CD14-positive monocyte (primary cell): Measurements from ENCODE around the gene MSMB. TPM values are rescaled to one million over a fixed set of nuclear protein-coding genes. Genes with fewer than 3 reads are reported as not detected.

ENCODE experiments used
- DNase-seq, 3 donors: peaks; one replicate each; pipeline ENCODE4 v3.0.0-alpha.2; 2011 to 2022
- H2AFZ ChIP-seq: 2 replicates; pipeline ENCODE4 v1.6.0; 2012; ENCODE audit warnings: mild to moderate bottlenecking, low read depth, low read length, inconsistent platforms; ENCODE audit not compliant: insufficient read depth, poor library complexity, severe bottlenecking
- H3K27ac ChIP-seq, 2 donors: 1 replicate in 1 of 2; 2 replicates in 1 of 2; pipeline ENCODE4 v1.5.1; 2012 to 2013; ENCODE audit warnings: low read length in 2 of 2, control low read depth in 1 of 2, inconsistent platforms in 1 of 2, low read depth in 1 of 2, mild to moderate bottlenecking in 1 of 2
- H3K27me3 ChIP-seq, 2 donors: one replicate each; pipeline versions ENCODE4 v1.6.0 to v1.6.1; 2011 to 2013; ENCODE audit warnings: low read length in 2 of 2; ENCODE audit not compliant: control insufficient read depth in 2 of 2, insufficient read depth in 2 of 2
- H3K36me3 ChIP-seq, 2 donors: replicated peaks in 1 of 2; 1 replicate in 1 of 2; 2 replicates in 1 of 2; pipeline versions ENCODE4 v1.5.1 to v1.6.1; 2012 to 2013; ENCODE audit warnings: low read length in 2 of 2, control low read depth in 1 of 2, inconsistent platforms in 1 of 2, mild to moderate bottlenecking in 1 of 2; ENCODE audit not compliant: insufficient read depth in 2 of 2, control insufficient read depth in 1 of 2
- H3K4me1 ChIP-seq, 2 donors: 1 replicate in 1 of 2; 2 replicates in 1 of 2; pipeline versions ENCODE4 v1.5.1 to v1.6.1; 2012 to 2013; ENCODE audit warnings: low read length in 2 of 2, control low read depth in 1 of 2, inconsistent platforms in 1 of 2, mild to moderate bottlenecking in 1 of 2, moderate library complexity in 1 of 2; ENCODE audit not compliant: insufficient read depth in 2 of 2, control insufficient read depth in 1 of 2
- H3K4me2 ChIP-seq: replicated peaks from 2 replicates; pipeline ENCODE3; 2012; ENCODE audit warnings: low read length, moderate library complexity, mild to moderate bottlenecking; ENCODE audit not compliant: poor library complexity, severe bottlenecking; ENCODE audit errors: extremely low read depth
- H3K4me3 ChIP-seq, 3 experiments: fragments of 200-600 bp in 1 of 3; sonication (generic) in 1 of 3; replicated peaks in 1 of 3; 1 replicate in 2 of 3; 2 replicates in 1 of 3; pipeline ENCODE4 v1.5.1; 2011 to 2013; ENCODE audit warnings: low read length in 3 of 3, mild to moderate bottlenecking in 3 of 3, control low read depth in 2 of 3, low read depth in 2 of 3, inconsistent platforms in 1 of 3, moderate library complexity in 1 of 3
- H3K79me2 ChIP-seq: 2 replicates; pipeline ENCODE4 v1.6.0; 2012; ENCODE audit warnings: mild to moderate bottlenecking, control low read depth, inconsistent platforms, low read length, moderate library complexity; ENCODE audit not compliant: insufficient read depth
- H3K9ac ChIP-seq: 2 replicates; pipeline ENCODE4 v1.6.0; 2017; ENCODE audit warnings: low read length, mild to moderate bottlenecking; ENCODE audit not compliant: insufficient read depth, poor library complexity, severe bottlenecking
- H3K9me3 ChIP-seq, 2 donors: replicated peaks in 1 of 2; 1 replicate in 1 of 2; 2 replicates in 1 of 2; pipeline versions ENCODE4 v1.5.1 to v1.6.1; 2012 to 2013; ENCODE audit warnings: low read length in 2 of 2, control low read depth in 1 of 2; ENCODE audit not compliant: control insufficient read depth in 1 of 2, insufficient read depth in 1 of 2
- H4K20me1 ChIP-seq: 2 replicates; pipeline ENCODE4 v1.6.0; 2012; ENCODE audit warnings: mild to moderate bottlenecking, low read length, control low read depth, moderate library complexity; ENCODE audit not compliant: insufficient read depth
- H3K27ac Mint-ChIP-seq, 7 donors: one replicate each; pipeline ENCODE4 v1.8.0; 2020; ENCODE audit warnings: mild to moderate bottlenecking in 7 of 7, mixed read lengths in 7 of 7, moderate library complexity in 6 of 7, inconsistent platforms in 2 of 7
- H3K27me3 Mint-ChIP-seq, 3 donors: one replicate each; pipeline ENCODE4 v1.8.0; 2021 to 2022; ENCODE audit warnings: low read depth in 3 of 3, mild to moderate bottlenecking in 3 of 3, mixed read lengths in 3 of 3, moderate library complexity in 3 of 3, inconsistent platforms in 1 of 3
- H3K36me3 Mint-ChIP-seq, 2 donors: one replicate each; pipeline ENCODE4 v1.8.0; 2020; ENCODE audit warnings: mixed read lengths in 2 of 2, inconsistent platforms in 1 of 2, mild to moderate bottlenecking in 1 of 2
- H3K4me1 Mint-ChIP-seq: one replicate; pipeline ENCODE4 v1.8.0; 2020; ENCODE audit warnings: mild to moderate bottlenecking, mixed read lengths
- H3K4me3 Mint-ChIP-seq, 2 donors: one replicate each; pipeline ENCODE4 v1.8.0; 2020; ENCODE audit warnings: mild to moderate bottlenecking in 2 of 2, mixed read lengths in 2 of 2, moderate library complexity in 1 of 2
- H3K9me3 Mint-ChIP-seq, 7 donors: one replicate each; pipeline ENCODE4 v1.8.0; 2020 to 2022; ENCODE audit warnings: mixed read lengths in 7 of 7, mild to moderate bottlenecking in 6 of 7, moderate library complexity in 6 of 7, inconsistent platforms in 2 of 7
- WGBS: methylation state at CpG from one replicate; pipeline ENCODE4 v1.1.5; 2013; ENCODE audit warnings: missing lambda C conversion rate; ENCODE audit not compliant: insufficient coverage; 5-methylcytosine and 5-hydroxymethylcytosine counted together
- intact Hi-C, 2 donors: fragments of 100-400 bp; cut with micrococcal nuclease; formaldehyde crosslinking; loops; one replicate each; pipeline versions ENCODE4 v1.15.0 to v1.15.1; 2023
- polyA plus RNA-seq, 3 donors: library from polyadenylated mRNA; depleted of rRNA in 1 of 3; unstranded in 2 of 3; stranded (reverse) in 1 of 3; fragments of 300-500 nt in 2 of 3; fragments of >200 nt in 1 of 3; fragmentation: Illumina TruSeq in 2 of 3; gene quantifications; 1 replicate in 2 of 3; 2 replicates in 1 of 3; pipeline ENCODE4 v1.2.3, GENCODE V29; 2012 to 2021
- TF ChIP-seq, protein P1 (sequence below): fragments of 200-600 bp; IDR thresholded peaks from one replicate; pipeline ENCODE4 v1.8.0; 2022; ENCODE audit warnings: antibody characterized with exemption, mild to moderate bottlenecking

MSMB gene
- polyA plus RNA-seq, 3 donors: not detected

- no peak overlapping the region for H3K4me3 ChIP-seq
- peaks cover 12% of the 10 kb centered on the region for H3K4me1 Mint-ChIP-seq
- H3K9me3 Mint-ChIP-seq: peaks cover 7 to 18% (median 14%) of the 10 kb centered on the region in 7 donors
- no peaks in the 10 kb centered on the region for H3K27me3 Mint-ChIP-seq
- no peak overlapping the region for H2AFZ ChIP-seq
- H3K4me2 ChIP-seq: no peak overlapping the region
- H3K36me3 ChIP-seq: no peaks in the 10 kb centered on the region
- intact Hi-C loops: no loop called here
- H3K27me3 ChIP-seq: no peaks in the 10 kb centered on the region
- H3K27ac ChIP-seq: no peak overlapping the region
- no peaks in the 10 kb centered on the region for H4K20me1 ChIP-seq
- H3K4me1 ChIP-seq: peaks cover 12 to 15% of the 10 kb centered on the region in 2 donors
- 86% methylated on average over 6 of the region's 9 CpGs for WGBS
- peaks cover 3 to 11% of the 10 kb centered on the region in 2 donors for H3K9me3 ChIP-seq
- TF ChIP-seq, protein P1, sequence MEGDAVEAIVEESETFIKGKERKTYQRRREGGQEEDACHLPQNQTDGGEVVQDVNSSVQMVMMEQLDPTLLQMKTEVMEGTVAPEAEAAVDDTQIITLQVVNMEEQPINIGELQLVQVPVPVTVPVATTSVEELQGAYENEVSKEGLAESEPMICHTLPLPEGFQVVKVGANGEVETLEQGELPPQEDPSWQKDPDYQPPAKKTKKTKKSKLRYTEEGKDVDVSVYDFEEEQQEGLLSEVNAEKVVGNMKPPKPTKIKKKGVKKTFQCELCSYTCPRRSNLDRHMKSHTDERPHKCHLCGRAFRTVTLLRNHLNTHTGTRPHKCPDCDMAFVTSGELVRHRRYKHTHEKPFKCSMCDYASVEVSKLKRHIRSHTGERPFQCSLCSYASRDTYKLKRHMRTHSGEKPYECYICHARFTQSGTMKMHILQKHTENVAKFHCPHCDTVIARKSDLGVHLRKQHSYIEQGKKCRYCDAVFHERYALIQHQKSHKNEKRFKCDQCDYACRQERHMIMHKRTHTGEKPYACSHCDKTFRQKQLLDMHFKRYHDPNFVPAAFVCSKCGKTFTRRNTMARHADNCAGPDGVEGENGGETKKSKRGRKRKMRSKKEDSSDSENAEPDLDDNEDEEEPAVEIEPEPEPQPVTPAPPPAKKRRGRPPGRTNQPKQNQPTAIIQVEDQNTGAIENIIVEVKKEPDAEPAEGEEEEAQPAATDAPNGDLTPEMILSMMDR: no peak
- no peak overlapping the region for H3K27ac Mint-ChIP-seq
- DNase-seq: no peak
- H3K36me3 Mint-ChIP-seq: peaks cover 2 to 5% of the 10 kb centered on the region in 2 donors
- no peaks in the 10 kb centered on the region for H3K79me2 ChIP-seq
- H3K9ac ChIP-seq: no peak overlapping the region
- no peak overlapping the region for H3K4me3 Mint-ChIP-seq
Observed at GRCh38 chr10:46053534-46054434, 7.7 kb upstream of the MSMB start.

DNA sequence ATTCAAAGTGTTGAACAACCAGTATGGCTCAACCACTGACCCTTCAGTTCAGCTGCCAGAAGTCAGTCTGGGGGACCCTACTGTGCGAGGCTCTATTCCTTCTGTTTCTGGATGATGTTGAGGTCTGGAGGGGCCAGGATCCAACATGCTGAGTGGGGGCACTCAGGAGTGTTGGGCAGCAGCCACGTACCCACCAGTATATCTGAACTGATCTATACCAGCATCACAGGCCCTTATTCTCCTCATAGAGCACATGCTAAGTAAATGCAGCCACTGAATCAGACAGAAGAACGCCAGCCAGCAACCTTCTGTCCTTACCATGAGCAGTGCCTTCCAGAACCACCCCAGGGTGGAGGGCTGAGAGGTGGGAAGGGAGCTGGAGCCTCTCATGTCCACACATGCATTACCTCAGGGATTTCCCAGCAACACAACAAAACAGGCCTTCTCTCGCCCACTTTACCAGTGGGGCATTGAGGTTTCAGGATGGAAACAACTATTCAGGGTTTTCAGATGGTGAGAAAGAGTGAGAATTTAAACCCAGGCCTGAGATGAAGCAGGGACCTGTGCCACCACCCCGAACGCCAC, 6.8 kb upstream of the MSMB start:
- H3K27me3 ChIP-seq: no peaks in the 10 kb centered on the region
- H3K4me1 ChIP-seq: peaks cover 12 to 15% of the 10 kb centered on the region in 2 donors
- H3K9me3 ChIP-seq: peaks cover 3 to 11% of the 10 kb centered on the region in 2 donors
- Mint-ChIP-seq H3K9me3 (peaks cover 7 to 15% (median 11%) of the 10 kb centered on the region in 7 donors), H3K4me3 (no peak overlapping the region), H3K27me3 (peaks cover 0 to 2% (median 0%) of the 10 kb centered on the region in 3 donors), H3K4me1 (peaks cover 12% of the 10 kb centered on the region), H3K27ac (peak overlapping the region in 1 of 7 donors; percentile 24), H3K36me3 (peaks cover 2 to 5% of the 10 kb centered on the region in 2 donors)
- no peak overlapping the region for H3K4me2 ChIP-seq
- TF ChIP-seq, protein P1: no peak
- H4K20me1 ChIP-seq: no peaks in the 10 kb centered on the region
- H3K4me3 ChIP-seq: no peak overlapping the region
- H2AFZ ChIP-seq: no peak overlapping the region
- H3K36me3 ChIP-seq: no peaks in the 10 kb centered on the region
- no peaks in the 10 kb centered on the region for H3K79me2 ChIP-seq
- 100% methylated on average over 3 of the region's 6 CpGs for WGBS
- intact Hi-C loops: no loop called here
- H3K27ac ChIP-seq: no peak overlapping the region
- no peak for DNase-seq
- H3K9ac ChIP-seq: no peak overlapping the region
